ENCODE results near the gene LAMA3.

DNA sequence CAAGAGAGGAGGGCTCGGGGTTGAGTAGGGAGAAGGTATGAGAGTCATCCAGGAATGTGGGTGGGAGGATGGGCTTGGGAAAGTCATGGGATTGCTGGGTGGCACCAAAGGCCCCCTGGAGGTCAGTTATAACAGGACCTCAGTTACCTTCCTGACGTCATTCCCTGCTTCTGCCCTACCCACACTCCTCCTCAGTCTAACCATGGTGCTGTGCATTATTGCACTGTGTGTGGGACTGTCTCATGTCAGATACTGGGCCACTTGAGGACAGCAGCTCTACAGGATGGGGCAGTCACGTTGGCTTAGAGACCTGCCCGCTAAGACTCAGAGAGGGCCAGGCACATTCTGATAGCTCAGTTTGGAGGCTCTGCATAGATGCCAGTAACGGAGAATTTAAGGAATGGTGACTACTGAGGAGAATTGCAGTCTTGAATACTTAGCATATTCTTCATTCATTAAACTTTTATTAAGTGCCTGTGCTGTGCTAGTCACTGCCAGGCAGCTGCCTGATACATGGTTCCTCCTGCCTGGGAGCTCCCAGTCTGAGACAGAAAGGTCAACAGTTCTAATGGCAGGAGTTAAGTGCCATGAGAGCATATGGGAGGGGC is 90.5 kb downstream of the LAMA3 start:
- TF ChIP-seq, protein P1, sequence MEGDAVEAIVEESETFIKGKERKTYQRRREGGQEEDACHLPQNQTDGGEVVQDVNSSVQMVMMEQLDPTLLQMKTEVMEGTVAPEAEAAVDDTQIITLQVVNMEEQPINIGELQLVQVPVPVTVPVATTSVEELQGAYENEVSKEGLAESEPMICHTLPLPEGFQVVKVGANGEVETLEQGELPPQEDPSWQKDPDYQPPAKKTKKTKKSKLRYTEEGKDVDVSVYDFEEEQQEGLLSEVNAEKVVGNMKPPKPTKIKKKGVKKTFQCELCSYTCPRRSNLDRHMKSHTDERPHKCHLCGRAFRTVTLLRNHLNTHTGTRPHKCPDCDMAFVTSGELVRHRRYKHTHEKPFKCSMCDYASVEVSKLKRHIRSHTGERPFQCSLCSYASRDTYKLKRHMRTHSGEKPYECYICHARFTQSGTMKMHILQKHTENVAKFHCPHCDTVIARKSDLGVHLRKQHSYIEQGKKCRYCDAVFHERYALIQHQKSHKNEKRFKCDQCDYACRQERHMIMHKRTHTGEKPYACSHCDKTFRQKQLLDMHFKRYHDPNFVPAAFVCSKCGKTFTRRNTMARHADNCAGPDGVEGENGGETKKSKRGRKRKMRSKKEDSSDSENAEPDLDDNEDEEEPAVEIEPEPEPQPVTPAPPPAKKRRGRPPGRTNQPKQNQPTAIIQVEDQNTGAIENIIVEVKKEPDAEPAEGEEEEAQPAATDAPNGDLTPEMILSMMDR (IDR thresholded peaks at IDR 0.05; ENCODE audit: low read depth, low read length, missing input control), result no peak
- TF ChIP-seq TAF1 (conservative IDR thresholded peaks at IDR 0.05) (no peak), GABPA (IDR thresholded peaks at IDR 0.05 in 1 of 2, conservative IDR thresholded peaks at IDR 0.05 in 1 of 2) (no peak), RAD21 (IDR thresholded peaks at IDR 0.05) (no peak), YY1 (IDR thresholded peaks at IDR 0.05) (no peak)
- TF ChIP-seq, protein P2, sequence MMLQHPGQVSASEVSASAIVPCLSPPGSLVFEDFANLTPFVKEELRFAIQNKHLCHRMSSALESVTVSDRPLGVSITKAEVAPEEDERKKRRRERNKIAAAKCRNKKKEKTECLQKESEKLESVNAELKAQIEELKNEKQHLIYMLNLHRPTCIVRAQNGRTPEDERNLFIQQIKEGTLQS (IDR thresholded peaks at IDR 0.05), result no peak
- TF ChIP-seq, protein P3, sequence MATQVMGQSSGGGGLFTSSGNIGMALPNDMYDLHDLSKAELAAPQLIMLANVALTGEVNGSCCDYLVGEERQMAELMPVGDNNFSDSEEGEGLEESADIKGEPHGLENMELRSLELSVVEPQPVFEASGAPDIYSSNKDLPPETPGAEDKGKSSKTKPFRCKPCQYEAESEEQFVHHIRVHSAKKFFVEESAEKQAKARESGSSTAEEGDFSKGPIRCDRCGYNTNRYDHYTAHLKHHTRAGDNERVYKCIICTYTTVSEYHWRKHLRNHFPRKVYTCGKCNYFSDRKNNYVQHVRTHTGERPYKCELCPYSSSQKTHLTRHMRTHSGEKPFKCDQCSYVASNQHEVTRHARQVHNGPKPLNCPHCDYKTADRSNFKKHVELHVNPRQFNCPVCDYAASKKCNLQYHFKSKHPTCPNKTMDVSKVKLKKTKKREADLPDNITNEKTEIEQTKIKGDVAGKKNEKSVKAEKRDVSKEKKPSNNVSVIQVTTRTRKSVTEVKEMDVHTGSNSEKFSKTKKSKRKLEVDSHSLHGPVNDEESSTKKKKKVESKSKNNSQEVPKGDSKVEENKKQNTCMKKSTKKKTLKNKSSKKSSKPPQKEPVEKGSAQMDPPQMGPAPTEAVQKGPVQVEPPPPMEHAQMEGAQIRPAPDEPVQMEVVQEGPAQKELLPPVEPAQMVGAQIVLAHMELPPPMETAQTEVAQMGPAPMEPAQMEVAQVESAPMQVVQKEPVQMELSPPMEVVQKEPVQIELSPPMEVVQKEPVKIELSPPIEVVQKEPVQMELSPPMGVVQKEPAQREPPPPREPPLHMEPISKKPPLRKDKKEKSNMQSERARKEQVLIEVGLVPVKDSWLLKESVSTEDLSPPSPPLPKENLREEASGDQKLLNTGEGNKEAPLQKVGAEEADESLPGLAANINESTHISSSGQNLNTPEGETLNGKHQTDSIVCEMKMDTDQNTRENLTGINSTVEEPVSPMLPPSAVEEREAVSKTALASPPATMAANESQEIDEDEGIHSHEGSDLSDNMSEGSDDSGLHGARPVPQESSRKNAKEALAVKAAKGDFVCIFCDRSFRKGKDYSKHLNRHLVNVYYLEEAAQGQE (IDR thresholded peaks at IDR 0.05), result no peak
